ENCODE data around the gene AP1G1. TPM values are rescaled to one million over a fixed set of nuclear protein-coding genes. Genes with fewer than 3 reads are reported as not detected.

Gene AP1G1
- total RNA-seq, 1 experiment from 2014 or later, result 63.8 TPM

DNA sequence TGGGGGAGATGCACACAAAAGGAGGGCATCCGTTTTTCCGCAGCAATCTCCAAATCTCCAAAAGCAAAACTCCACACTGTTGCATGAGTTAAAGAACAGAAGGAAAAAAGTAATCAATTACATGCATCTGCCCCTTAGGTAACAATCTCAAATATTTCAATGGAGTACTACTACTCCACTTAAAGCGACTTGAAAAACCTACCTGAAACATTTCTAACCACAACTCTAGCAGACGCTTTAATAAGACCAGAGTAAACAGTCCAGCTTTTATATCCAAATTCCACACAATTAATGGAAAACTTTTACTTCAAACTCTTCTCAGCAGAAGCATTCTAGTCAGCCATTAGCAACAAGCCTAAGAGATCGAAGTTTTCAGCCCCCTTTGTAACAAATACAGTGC lies 29.9 kb downstream of the AP1G1 start:
- Histone ChIP-seq H3K4me3 (ENCODE audit: low read depth in 2 of 2, low read length in 2 of 2) (no peak overlapping the region), H3K4me1 (ENCODE audit: control insufficient read depth, insufficient read depth, low read length) (no peaks in the 10 kb centered on the region), H3K36me3 (ENCODE audit: control insufficient read depth, insufficient read depth, low read length) (no peaks in the 10 kb centered on the region; the same call in 1 of the 2 replicates), H3K27me3 (ENCODE audit: control insufficient read depth, insufficient read depth, low read length) (no peaks in the 10 kb centered on the region), H3K27ac (ENCODE audit: low read length) (no peak overlapping the region), H3K9me3 (ENCODE audit: control insufficient read depth, insufficient read depth, low read depth, low read length) (no peaks in the 10 kb centered on the region)
- POLR2A ChIA-PET, result no interaction called here
- ATAC-seq, result no peak
- CTCF ChIA-PET, result interaction anchor here (1.0 kb wide), 1 partner anchor 104 kb away, joined by 3 read pairs; no protein-coding TSS in a partner anchor
- in situ Hi-C loops (cut with HindIII; ENCODE audit: low pct_unique_long_range_greater_than_20kb, low sequenced_read_pairs), result no loop called here
- intact Hi-C loops (cut with micrococcal nuclease; ENCODE audit: unreplicated experiment), result no loop called here
- TF ChIP-seq TCF7L2 (IDR thresholded peaks at IDR 0.05; ENCODE audit: low read depth, low read length), result no peak
- TF ChIP-seq, protein P1, sequence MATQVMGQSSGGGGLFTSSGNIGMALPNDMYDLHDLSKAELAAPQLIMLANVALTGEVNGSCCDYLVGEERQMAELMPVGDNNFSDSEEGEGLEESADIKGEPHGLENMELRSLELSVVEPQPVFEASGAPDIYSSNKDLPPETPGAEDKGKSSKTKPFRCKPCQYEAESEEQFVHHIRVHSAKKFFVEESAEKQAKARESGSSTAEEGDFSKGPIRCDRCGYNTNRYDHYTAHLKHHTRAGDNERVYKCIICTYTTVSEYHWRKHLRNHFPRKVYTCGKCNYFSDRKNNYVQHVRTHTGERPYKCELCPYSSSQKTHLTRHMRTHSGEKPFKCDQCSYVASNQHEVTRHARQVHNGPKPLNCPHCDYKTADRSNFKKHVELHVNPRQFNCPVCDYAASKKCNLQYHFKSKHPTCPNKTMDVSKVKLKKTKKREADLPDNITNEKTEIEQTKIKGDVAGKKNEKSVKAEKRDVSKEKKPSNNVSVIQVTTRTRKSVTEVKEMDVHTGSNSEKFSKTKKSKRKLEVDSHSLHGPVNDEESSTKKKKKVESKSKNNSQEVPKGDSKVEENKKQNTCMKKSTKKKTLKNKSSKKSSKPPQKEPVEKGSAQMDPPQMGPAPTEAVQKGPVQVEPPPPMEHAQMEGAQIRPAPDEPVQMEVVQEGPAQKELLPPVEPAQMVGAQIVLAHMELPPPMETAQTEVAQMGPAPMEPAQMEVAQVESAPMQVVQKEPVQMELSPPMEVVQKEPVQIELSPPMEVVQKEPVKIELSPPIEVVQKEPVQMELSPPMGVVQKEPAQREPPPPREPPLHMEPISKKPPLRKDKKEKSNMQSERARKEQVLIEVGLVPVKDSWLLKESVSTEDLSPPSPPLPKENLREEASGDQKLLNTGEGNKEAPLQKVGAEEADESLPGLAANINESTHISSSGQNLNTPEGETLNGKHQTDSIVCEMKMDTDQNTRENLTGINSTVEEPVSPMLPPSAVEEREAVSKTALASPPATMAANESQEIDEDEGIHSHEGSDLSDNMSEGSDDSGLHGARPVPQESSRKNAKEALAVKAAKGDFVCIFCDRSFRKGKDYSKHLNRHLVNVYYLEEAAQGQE (IDR thresholded peaks at IDR 0.05; ENCODE audit: insufficient read depth in 1 of 2, low read depth in 2 of 2, low read length in 1 of 2), result no peak
- no peak for TF ChIP-seq SIN3A (IDR thresholded peaks at IDR 0.05; ENCODE audit: borderline replicate concordance, insufficient read depth, low read depth, low read length)
- TF ChIP-seq, protein P2, sequence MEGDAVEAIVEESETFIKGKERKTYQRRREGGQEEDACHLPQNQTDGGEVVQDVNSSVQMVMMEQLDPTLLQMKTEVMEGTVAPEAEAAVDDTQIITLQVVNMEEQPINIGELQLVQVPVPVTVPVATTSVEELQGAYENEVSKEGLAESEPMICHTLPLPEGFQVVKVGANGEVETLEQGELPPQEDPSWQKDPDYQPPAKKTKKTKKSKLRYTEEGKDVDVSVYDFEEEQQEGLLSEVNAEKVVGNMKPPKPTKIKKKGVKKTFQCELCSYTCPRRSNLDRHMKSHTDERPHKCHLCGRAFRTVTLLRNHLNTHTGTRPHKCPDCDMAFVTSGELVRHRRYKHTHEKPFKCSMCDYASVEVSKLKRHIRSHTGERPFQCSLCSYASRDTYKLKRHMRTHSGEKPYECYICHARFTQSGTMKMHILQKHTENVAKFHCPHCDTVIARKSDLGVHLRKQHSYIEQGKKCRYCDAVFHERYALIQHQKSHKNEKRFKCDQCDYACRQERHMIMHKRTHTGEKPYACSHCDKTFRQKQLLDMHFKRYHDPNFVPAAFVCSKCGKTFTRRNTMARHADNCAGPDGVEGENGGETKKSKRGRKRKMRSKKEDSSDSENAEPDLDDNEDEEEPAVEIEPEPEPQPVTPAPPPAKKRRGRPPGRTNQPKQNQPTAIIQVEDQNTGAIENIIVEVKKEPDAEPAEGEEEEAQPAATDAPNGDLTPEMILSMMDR (IDR thresholded peaks at IDR 0.05), result no peak
- no peak for TF ChIP-seq POLR2AphosphoS5 (IDR thresholded peaks at IDR 0.05; ENCODE audit: low read depth, low read length)
- no peak for DNase-seq (ENCODE audit: low read depth, low spot score)
- no TSS peak for BruUV-seq (replicated peaks)

DNA sequence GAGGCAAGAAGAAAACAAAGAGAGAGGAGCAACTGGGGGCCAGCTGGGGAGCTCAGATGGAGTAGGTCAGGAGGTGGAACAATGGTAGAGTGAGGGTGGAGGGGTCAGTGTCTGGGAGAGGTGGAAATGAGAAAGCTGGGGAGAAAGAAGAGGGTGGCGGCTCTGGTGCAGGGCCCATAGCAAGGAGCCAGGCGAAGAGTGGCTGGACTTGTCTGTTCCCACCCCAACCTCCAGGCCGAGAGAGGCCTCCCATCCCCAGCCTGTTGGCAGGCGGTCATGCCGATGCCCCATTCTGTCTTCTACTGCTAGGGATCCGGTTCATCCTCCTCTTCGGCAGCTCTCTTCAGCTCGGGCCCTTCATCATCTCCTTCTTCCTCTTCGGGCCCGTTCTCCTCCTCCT lies 31.3 kb downstream of the AP1G1 start:
- Histone ChIP-seq H3K4me3 (ENCODE audit: low read depth in 2 of 2, low read length in 2 of 2) (no peak overlapping the region), H3K9me3 (ENCODE audit: control insufficient read depth, insufficient read depth, low read depth, low read length) (no peaks in the 10 kb centered on the region), H3K4me1 (ENCODE audit: control insufficient read depth, insufficient read depth, low read length) (no peaks in the 10 kb centered on the region), H3K27me3 (ENCODE audit: control insufficient read depth, insufficient read depth, low read length) (no peaks in the 10 kb centered on the region), H3K36me3 (ENCODE audit: control insufficient read depth, insufficient read depth, low read length) (peaks cover 5% of the 10 kb centered on the region; the same call in 1 of the 2 replicates), H3K27ac (ENCODE audit: low read length) (no peak overlapping the region)
- no peak for DNase-seq (ENCODE audit: low read depth, low spot score)
- in situ Hi-C loops (cut with HindIII; ENCODE audit: low pct_unique_long_range_greater_than_20kb, low sequenced_read_pairs) (no loop called here), intact Hi-C loops (cut with micrococcal nuclease; ENCODE audit: unreplicated experiment) (no loop called here)
- ATAC-seq, result no peak
- TF ChIP-seq, protein P2 (IDR thresholded peaks at IDR 0.05), result no peak
- TF ChIP-seq SIN3A (IDR thresholded peaks at IDR 0.05; ENCODE audit: borderline replicate concordance, insufficient read depth, low read depth, low read length) (no peak), TCF7L2 (IDR thresholded peaks at IDR 0.05; ENCODE audit: low read depth, low read length) (no peak)
- TF ChIP-seq, protein P1 (IDR thresholded peaks at IDR 0.05; ENCODE audit: insufficient read depth in 1 of 2, low read depth in 2 of 2, low read length in 1 of 2), result no peak
- no TSS peak for BruUV-seq (replicated peaks)
- CTCF ChIA-PET, result no interaction called here
- POLR2A ChIA-PET, result no interaction called here
